Endothelial cell of umbilical vein (primary cell): ENCODE data around the gene ARHGAP22.

Source experiments
- EZH2 ChIP-seq: IDR thresholded peaks from 2 replicates; pipeline ENCODE4 v1.6.1; 2012; ENCODE audit warnings: borderline replicate concordance, low read depth, mild to moderate bottlenecking, moderate library complexity, low read length, inconsistent platforms; ENCODE audit not compliant: severe bottlenecking
- JUN ChIP-seq: IDR thresholded peaks from 2 replicates; pipeline ENCODE4 v1.6.1; 2011; ENCODE audit warnings: borderline replicate concordance, low read depth; ENCODE audit not compliant: insufficient read length, insufficient read depth
- POLR2A ChIP-seq: IDR thresholded peaks from 2 replicates; pipeline ENCODE4 v1.6.1; 2012; ENCODE audit warnings: low read depth, mild to moderate bottlenecking, control low read depth, low read length
- POLR2AphosphoS5 ChIP-seq: IDR thresholded peaks from 2 replicates; pipeline ENCODE4 v1.6.1; 2012; ENCODE audit warnings: low read depth, mild to moderate bottlenecking, control low read depth, low read length, moderate library complexity; ENCODE audit not compliant: insufficient read depth
- TF ChIP-seq, protein P1 (sequence below), 2 donors: IDR thresholded peaks; 1 replicate in 1 of 2; 2 replicates in 1 of 2; pipeline ENCODE4 v1.5.1; 2011; ENCODE audit warnings: low read length in 2 of 2, mild to moderate bottlenecking in 2 of 2, moderate library complexity in 2 of 2, control low read depth in 1 of 2, inconsistent platforms in 1 of 2, low read depth in 1 of 2; ENCODE audit not compliant: insufficient read depth in 1 of 2; ENCODE audit errors: extremely low read depth in 1 of 2

DNA sequence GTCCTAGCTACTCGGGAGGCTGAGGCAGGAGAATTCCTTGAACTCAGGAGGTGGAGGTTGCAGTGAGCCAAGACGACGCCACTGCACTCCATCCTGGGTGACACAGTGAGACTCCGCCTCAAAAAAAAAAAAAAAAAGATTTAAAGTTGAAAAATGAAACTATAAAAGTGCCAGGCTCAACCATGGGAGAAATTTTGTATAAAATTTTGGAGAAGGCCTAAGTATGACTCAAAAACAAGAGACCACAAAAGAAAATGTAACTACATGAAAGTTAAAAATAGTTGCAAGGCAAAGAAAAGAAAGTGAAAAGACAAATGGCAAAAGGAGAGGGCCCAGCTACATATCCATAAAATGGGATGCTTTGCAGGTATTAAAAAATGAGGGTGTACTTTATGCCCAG is 104.1 kb downstream of the ARHGAP22 start:
- TF ChIP-seq, protein P1, sequence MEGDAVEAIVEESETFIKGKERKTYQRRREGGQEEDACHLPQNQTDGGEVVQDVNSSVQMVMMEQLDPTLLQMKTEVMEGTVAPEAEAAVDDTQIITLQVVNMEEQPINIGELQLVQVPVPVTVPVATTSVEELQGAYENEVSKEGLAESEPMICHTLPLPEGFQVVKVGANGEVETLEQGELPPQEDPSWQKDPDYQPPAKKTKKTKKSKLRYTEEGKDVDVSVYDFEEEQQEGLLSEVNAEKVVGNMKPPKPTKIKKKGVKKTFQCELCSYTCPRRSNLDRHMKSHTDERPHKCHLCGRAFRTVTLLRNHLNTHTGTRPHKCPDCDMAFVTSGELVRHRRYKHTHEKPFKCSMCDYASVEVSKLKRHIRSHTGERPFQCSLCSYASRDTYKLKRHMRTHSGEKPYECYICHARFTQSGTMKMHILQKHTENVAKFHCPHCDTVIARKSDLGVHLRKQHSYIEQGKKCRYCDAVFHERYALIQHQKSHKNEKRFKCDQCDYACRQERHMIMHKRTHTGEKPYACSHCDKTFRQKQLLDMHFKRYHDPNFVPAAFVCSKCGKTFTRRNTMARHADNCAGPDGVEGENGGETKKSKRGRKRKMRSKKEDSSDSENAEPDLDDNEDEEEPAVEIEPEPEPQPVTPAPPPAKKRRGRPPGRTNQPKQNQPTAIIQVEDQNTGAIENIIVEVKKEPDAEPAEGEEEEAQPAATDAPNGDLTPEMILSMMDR (IDR thresholded peaks at IDR 0.05; ENCODE audit: extremely low read depth in 1 of 2, insufficient read depth in 1 of 2, low read depth in 1 of 2, low read length in 2 of 2): no peak
- TF ChIP-seq POLR2A (no peak), EZH2 (no peak), JUN (no peak), POLR2AphosphoS5 (no peak)
